ENCODE measurements around the gene SC5D.

- TF ChIP-seq CTCF (IDR thresholded peaks at IDR 0.05) = peak in 1 of 3 donors; percentile 1
- TF ChIP-seq EP300 (IDR thresholded peaks at IDR 0.05) = no peak
- TF ChIP-seq POLR2A (IDR thresholded peaks at IDR 0.05) = no peak
Observed at GRCh38 chr11:121293288-121293594, 670 bp downstream of the SC5D start.

Data from ovary (tissue), 3 donors.